IMR-90 (cell line): Measurements from ENCODE around the gene CD38. TPM values are rescaled to one million over a fixed set of nuclear protein-coding genes. Genes with fewer than 3 reads are reported as not detected.

Experiments
- ATAC-seq: fragments of 200-7000 bp; cut with Tn5 transposase; 2 replicates; pipeline ENCODE4 v1.9.1; 2020; ENCODE audit warnings: low read depth, mild to moderate bottlenecking, moderate library complexity
- BruUV-seq: library from RNA; stranded (reverse); fragments of 400-500 nt; replicated peaks from 2 replicates; lab custom pipeline; 2021; lab: Mats Ljungman, UMichigan
- CTCF ChIA-PET: fragments of 300-600 bp; formaldehyde crosslinking; extraction: SDS; loops from one replicate; lab custom pipeline; 2021; ENCODE audit warnings: antibody characterized with exemption; lab: Yijun Ruan, JAX
- POLR2A ChIA-PET: fragments of 300-600 bp; sonication (Branson Sonifier 250); formaldehyde crosslinking; loops from one replicate; lab custom pipeline; 2022; ENCODE audit warnings: antibody characterized with exemption; ENCODE audit not compliant: unreplicated experiment; lab: Charles Lee
- DNase-seq: peaks from one replicate; pipeline ENCODE4 v3.0.0; 2013
- H2AFZ ChIP-seq: replicated peaks from 2 replicates; pipeline ENCODE3; 2013; ENCODE audit warnings: low read length, mild to moderate bottlenecking; ENCODE audit not compliant: poor library complexity
- H2AK5ac ChIP-seq: 2 replicates; pipeline ENCODE4 v1.6.1; 2013; ENCODE audit warnings: low read depth, low read length, inconsistent platforms
- H2AK9ac ChIP-seq: replicated peaks from 2 replicates; pipeline ENCODE3; 2013; ENCODE audit warnings: mild to moderate bottlenecking, low read depth, low read length, moderate library complexity; ENCODE audit not compliant: poor library complexity
- H2BK120ac ChIP-seq: 2 replicates; pipeline ENCODE4 v1.6.1; 2013; ENCODE audit warnings: low read depth, low read length, inconsistent platforms
- H2BK15ac ChIP-seq: 3 replicates; pipeline ENCODE4 v1.6.1; 2013; ENCODE audit warnings: low read depth, low read length, inconsistent platforms
- H2BK20ac ChIP-seq: 2 replicates; pipeline ENCODE4 v1.6.1; 2013; ENCODE audit warnings: low read depth, mild to moderate bottlenecking, inconsistent platforms, low read length, moderate library complexity
- H2BK5ac ChIP-seq: 2 replicates; pipeline ENCODE4 v1.6.1; 2013; ENCODE audit warnings: mild to moderate bottlenecking, low read depth, low read length, inconsistent platforms; ENCODE audit not compliant: poor library complexity, severe bottlenecking
- H3K14ac ChIP-seq: replicated peaks from 2 replicates; pipeline ENCODE4 v1.6.1; 2013; ENCODE audit warnings: low read depth, low read length, inconsistent platforms
- H3K18ac ChIP-seq: 2 replicates; pipeline ENCODE4 v1.6.1; 2013; ENCODE audit warnings: low read depth, low read length, control low read depth
- H3K23ac ChIP-seq: 2 replicates; pipeline ENCODE4 v1.6.1; 2013; ENCODE audit warnings: low read depth, low read length, inconsistent platforms
- H3K27ac ChIP-seq: 2 replicates; pipeline ENCODE4 v1.5.1; 2013; ENCODE audit warnings: mild to moderate bottlenecking, control low read depth, low read length; ENCODE audit not compliant: insufficient read depth
- H3K27me3 ChIP-seq: 2 replicates; pipeline ENCODE4 v1.6.1; 2013; ENCODE audit warnings: low read length; ENCODE audit not compliant: control insufficient read depth, insufficient read depth
- H3K36me3 ChIP-seq: 2 replicates; pipeline ENCODE4 v1.6.1; 2013; ENCODE audit warnings: low read length, mixed read lengths; ENCODE audit not compliant: control insufficient read depth, insufficient read depth
- H3K4ac ChIP-seq: 2 replicates; pipeline ENCODE4 v1.6.1; 2013; ENCODE audit warnings: low read depth, low read length, inconsistent platforms
- H3K4me1 ChIP-seq: 2 replicates; pipeline ENCODE4 v1.6.1; 2013; ENCODE audit warnings: low read length, mixed read lengths; ENCODE audit not compliant: control insufficient read depth, insufficient read depth
- H3K4me2 ChIP-seq: 2 replicates; pipeline ENCODE4 v1.6.1; 2013; ENCODE audit warnings: low read depth, mild to moderate bottlenecking, control low read depth, low read length, moderate library complexity
- H3K4me3 ChIP-seq: 2 replicates; pipeline ENCODE4 v1.5.1; 2013; ENCODE audit warnings: low read depth, mild to moderate bottlenecking, control low read depth, low read length, moderate library complexity; ENCODE audit not compliant: insufficient read depth
- H3K56ac ChIP-seq: 2 replicates; pipeline ENCODE4 v1.6.1; 2013; ENCODE audit warnings: low read length, inconsistent platforms; ENCODE audit not compliant: insufficient read depth; ENCODE audit errors: extremely low read depth
- H3K79me1 ChIP-seq, 2 experiments: 2 replicates each; pipeline ENCODE4 v1.6.1; 2013; ENCODE audit warnings: low read length in 2 of 2, inconsistent platforms in 1 of 2, low read depth in 1 of 2
- H3K9ac ChIP-seq: 2 replicates; pipeline ENCODE4 v1.6.1; 2013; ENCODE audit warnings: low read depth, low read length, control low read depth
- H3K9me1 ChIP-seq: 2 replicates; pipeline ENCODE4 v1.6.1; 2013; ENCODE audit warnings: low read length, inconsistent platforms; ENCODE audit not compliant: insufficient read depth
- H3K9me3 ChIP-seq: 2 replicates; pipeline ENCODE4 v1.6.1; 2013; ENCODE audit warnings: low read length; ENCODE audit not compliant: control insufficient read depth, insufficient read depth
- H4K20me1 ChIP-seq: 2 replicates; pipeline ENCODE4 v1.6.1; 2013; ENCODE audit warnings: low read length, inconsistent platforms; ENCODE audit not compliant: insufficient read depth
- H4K5ac ChIP-seq: 2 replicates; pipeline ENCODE4 v1.6.1; 2013; ENCODE audit warnings: mild to moderate bottlenecking, low read depth, low read length, control low read depth
- H4K8ac ChIP-seq, 2 experiments: 2 replicates each; pipeline ENCODE4 v1.6.1; 2013; ENCODE audit warnings: low read depth in 2 of 2, low read length in 2 of 2, control low read depth in 1 of 2, inconsistent platforms in 1 of 2
- H4K91ac ChIP-seq: 2 replicates; pipeline ENCODE4 v1.6.1; 2013; ENCODE audit warnings: low read depth, low read length, inconsistent platforms; ENCODE audit not compliant: insufficient read depth
- MAZ ChIP-seq: IDR thresholded peaks from 2 replicates; pipeline ENCODE4 v1.6.1; 2012; ENCODE audit warnings: low read depth, mild to moderate bottlenecking, low read length, improper control_type of control experiment, moderate library complexity, borderline replicate concordance
- WGBS, 2 experiments: methylation state at CpG; one replicate each; pipeline versions ENCODE4 v1.1.5 to v1.1.7; 2013; ENCODE audit warnings: missing lambda C conversion rate in 2 of 2; ENCODE audit not compliant: insufficient read length in 1 of 2; ENCODE audit errors: extremely low coverage in 2 of 2; 5-methylcytosine and 5-hydroxymethylcytosine counted together
- dilution Hi-C: fragments of 300-500 bp; cut with HindIII; formaldehyde crosslinking; loops from one replicate; pipeline ENCODE4 v1.14.3; 2018; ENCODE audit warnings: low sequenced_read_pairs; ENCODE audit not compliant: unreplicated experiment
- in situ Hi-C: fragments of 300-500 bp; cut with MboI; formaldehyde crosslinking; loops from 3 replicates; pipeline ENCODE4 v1.14.3; 2019; ENCODE audit warnings: low sequenced_read_pairs, inconsistent platforms, mixed read lengths
- intact Hi-C: fragments of 100-400 bp; cut with micrococcal nuclease; formaldehyde crosslinking; loops from 2 replicates; pipeline ENCODE4 v1.10.0; 2022
- polyA plus RNA-seq, 3 experiments: library from polyadenylated mRNA; depleted of rRNA; stranded (reverse); fragments of >200 nt; gene quantifications; 2 replicates each; pipeline ENCODE4 v1.2.3, GENCODE V29; 2012; ENCODE audit warnings: low replicate concordance in 1 of 3
- total RNA-seq: library from RNA; depleted of rRNA; stranded (reverse); fragments of >200 nt; gene quantifications from 2 replicates; pipeline ENCODE4 v1.2.3, GENCODE V29; 2012

The CD38 gene
- total and polyA plus RNA-seq, 2 of the 4 experiments (the other 2 are of a cell fraction): not detected

DNA sequence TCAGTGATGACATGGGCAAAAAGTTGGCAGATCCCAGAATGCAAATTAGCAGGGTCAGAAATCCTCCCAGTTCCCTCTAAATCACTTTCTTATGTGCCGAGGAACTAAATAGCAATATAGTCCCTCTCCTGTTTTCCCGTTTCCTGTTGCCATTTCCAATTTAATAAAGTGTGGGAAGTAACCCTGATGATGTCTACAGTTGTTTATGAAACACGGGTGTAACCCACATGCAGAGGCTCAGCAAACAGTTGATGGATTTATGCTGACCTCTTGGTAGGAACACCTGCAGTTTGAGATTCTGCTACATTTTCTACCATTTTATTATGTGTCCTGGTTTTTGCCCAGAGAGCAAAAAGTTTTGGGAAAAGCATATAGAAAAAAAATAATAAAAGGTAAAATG, 103.7 kb downstream of the CD38 start:
- Histone ChIP-seq H3K9ac (no peak overlapping the region), H3K9me3 (peaks cover 4% of the 10 kb centered on the region; the same call in 1 of the 2 replicates), H3K23ac (no peak overlapping the region), H3K27me3 (peaks cover 21% of the 10 kb centered on the region), H2BK5ac (no peak overlapping the region), H3K4me3 (no peak overlapping the region), H3K9me1 (no peaks in the 10 kb centered on the region), H3K56ac (no peak overlapping the region), H2BK20ac (no peak overlapping the region), H3K4ac (no peak overlapping the region), H3K4me1 (no peaks in the 10 kb centered on the region), H3K79me1 (no peaks in the 10 kb centered on the region), H3K14ac (no peak overlapping the region), H2AFZ (no peak overlapping the region), H4K8ac (no peak overlapping the region), H4K20me1 (no peaks in the 10 kb centered on the region), H3K27ac (no peak overlapping the region), H4K5ac (no peak overlapping the region), H2BK120ac (no peak overlapping the region), H2AK9ac (no peak overlapping the region), H2BK15ac (no peak overlapping the region), H2AK5ac (no peak overlapping the region), H4K91ac (no peak overlapping the region), H3K36me3 (no peaks in the 10 kb centered on the region), H3K18ac (no peak overlapping the region), H3K4me2 (no peak overlapping the region)
- BruUV-seq: no TSS peak
- ATAC-seq (no peak), DNase-seq (no peak)
- intact Hi-C loops: loop anchor here (1.0 to 5.0 kb wide), 7 partner anchors 74 to 403 kb away; no protein-coding TSS in a partner anchor
- WGBS, 2 experiments: no CpG with 5 or more reads among the region's 3 CpGs
- in situ Hi-C loops: loop anchor here (10.0 kb wide), 2 partner anchors 157 to 407 kb away; no protein-coding TSS in a partner anchor
- ChIA-PET CTCF (interaction anchor here (0.5 to 5.0 kb wide), 11 partner anchors 11 to 1462 kb away, joined by 3 to 67 read pairs (median 7); no protein-coding TSS in a partner anchor), POLR2A (no interaction called here)
- no peak for TF ChIP-seq MAZ
- dilution Hi-C loops: no loop called here
